ENCODE data around the gene LUC7L2.

- TF ChIP-seq REST (IDR thresholded peaks at IDR 0.05; ENCODE audit: low read depth) (no peak), RAD21 (IDR thresholded peaks at IDR 0.05; ENCODE audit: low read depth) (no peak), EP300 (IDR thresholded peaks at IDR 0.05; ENCODE audit: borderline replicate concordance) (no peak), TEAD4 (IDR thresholded peaks at IDR 0.05) (no peak), USF1 (IDR thresholded peaks at IDR 0.05) (no peak), CEBPB (IDR thresholded peaks at IDR 0.05) (no peak), TCF12 (IDR thresholded peaks at IDR 0.05; ENCODE audit: low read depth) (no peak)
These were observed 34.8 kb downstream of the LUC7L2 start for GRCh38 chr7:139394540-139394939.

Measured in Ishikawa (cell line).